Stimulated activated CD8-positive, alpha-beta memory T cell treated with anti-CD3 and anti-CD28 coated beads, Interleukin-7, amount 100 ng/mL, for 4 hours (primary cell): ENCODE data around the gene ERFL.

Experiments
- DNase-seq, 2 donors: peaks; one replicate each; pipeline ENCODE4 v3.0.0-alpha.2; 2020; ENCODE audit warnings: low read depth in 2 of 2

Gene ERFL

GRCh38 chr19:41897820-41898219 is 30.4 kb downstream of the ERFL start:
- no peak for DNase-seq

GRCh38 chr19:41897181-41897580 is 31.1 kb downstream of the ERFL start:
- DNase-seq: no peak

- no peak for DNase-seq
Measured at GRCh38 chr19:41896581-41896942, 31.7 kb downstream of the ERFL start.

GRCh38 chr19:41895745-41896580 is 32.3 kb downstream of the ERFL start:
- DNase-seq: no peak

- no peak for DNase-seq
Measured at GRCh38 chr19:41894350-41894749, 33.9 kb downstream of the ERFL start.

- DNase-seq: no peak
Measured at GRCh38 chr19:41893899-41894298, 34.4 kb downstream of the ERFL start.

GRCh38 chr19:41892173-41892902 is 35.9 kb downstream of the ERFL start:
- DNase-seq: no peak

- no peak for DNase-seq
Measured at GRCh38 chr19:41890936-41891335, 37.3 kb downstream of the ERFL start.

- DNase-seq: no peak
Measured at GRCh38 chr19:41889896-41890295, 38.4 kb downstream of the ERFL start.

GRCh38 chr19:41888926-41889325 is 39.3 kb downstream of the ERFL start:
- no peak for DNase-seq

- peak; percentile 86 to 88 for DNase-seq
Measured at GRCh38 chr19:41887711-41888382, 40.4 kb downstream of the ERFL start.

GRCh38 chr19:41886761-41887710 is 41.2 kb downstream of the ERFL start:
- DNase-seq: peak; percentile 52 to 62

GRCh38 chr19:41883821-41884733 is 44.2 kb downstream of the ERFL start:
- DNase-seq: peak; percentile 79 to 87

- DNase-seq: no peak
Measured at GRCh38 chr19:41883463-41883820, 44.8 kb downstream of the ERFL start.

- peak in 1 of 2 donors; percentile 61 for DNase-seq
Measured at GRCh38 chr19:41882568-41883462, 45.4 kb downstream of the ERFL start, which contains the start of gene ARHGEF1. Gene ARHGEF1 (plus strand): TSS chr19:41883184. CDS start chr19:41888083, 4,899 bp downstream.

- no peak for DNase-seq
Measured at GRCh38 chr19:41880329-41880708, 47.9 kb downstream of the ERFL start.

- no peak for DNase-seq
Measured at GRCh38 chr19:41879670-41880328, 48.5 kb downstream of the ERFL start.

GRCh38 chr19:41879080-41879479 is 49.2 kb downstream of the ERFL start:
- DNase-seq: no peak
